Fibroblast of pulmonary artery (primary cell): Measurements from ENCODE around the gene CHID1.
A peak's percentile ranks its signal among the peaks of the same experiment; 100 is the strongest.

ENCODE experiments used
- DNase-seq: peaks from one replicate; pipeline ENCODE4 v3.0.0-alpha.2; 2010; ENCODE audit warnings: low read depth
- H3K4me3 ChIP-seq: replicated peaks from 2 replicates; pipeline ENCODE4 v1.5.1; 2011; ENCODE audit warnings: low read depth, mild to moderate bottlenecking, control low read depth, low read length, moderate library complexity
- CTCF ChIP-seq: IDR thresholded peaks from 2 replicates; pipeline ENCODE4 v1.5.1; 2011; ENCODE audit warnings: mild to moderate bottlenecking, control low read depth, low read length, inconsistent platforms; ENCODE audit errors: missing control alignments

The CHID1 gene

GRCh38 chr11:824292-824880 lies 86.2 kb downstream of the CHID1 start:
- TF ChIP-seq CTCF: no peak
- H3K4me3 ChIP-seq: no peak overlapping the region
- no peak for DNase-seq

- TF ChIP-seq CTCF: no peak
- no peak for DNase-seq
- H3K4me3 ChIP-seq: no peak overlapping the region
Observed at GRCh38 chr11:823441-824291, 86.9 kb downstream of the CHID1 start.

- no peak for TF ChIP-seq CTCF
- no peak for DNase-seq
- H3K4me3 ChIP-seq: no peak overlapping the region
Observed at GRCh38 chr11:821512-822371, 88.9 kb downstream of the CHID1 start.

GRCh38 chr11:820655-821511 lies 89.7 kb downstream of the CHID1 start:
- TF ChIP-seq CTCF: no peak
- peak overlapping the region; percentile 70 for H3K4me3 ChIP-seq
- DNase-seq: peak; percentile 63

- peak overlapping the region; percentile 70 for H3K4me3 ChIP-seq
- peak; percentile 75 for DNase-seq
- TF ChIP-seq CTCF: no peak
Observed at GRCh38 chr11:819943-820649, 90.5 kb downstream of the CHID1 start.
